ENCODE results near the gene CNTF.

GRCh38 chr11:58641341-58641740, 18.9 kb downstream of the CNTF start:
- no peak for TF ChIP-seq CTCF (IDR thresholded peaks at IDR 0.05)
- TF ChIP-seq POLR2A (IDR thresholded peaks at IDR 0.05): no peak
- TF ChIP-seq POLR2AphosphoS5 (IDR thresholded peaks at IDR 0.05): no peak
